HEK293T (cell line): ENCODE data around the gene NMUR1.

ENCODE experiments used
- BHLHE40 ChIP-seq: fragments of 450-650 bp; IDR thresholded peaks from 2 replicates; pipeline ENCODE4 v1.6.1; 2016; ENCODE audit warnings: mild to moderate bottlenecking, moderate library complexity, borderline replicate concordance
- CTBP1 ChIP-seq: fragments of 450-650 bp; IDR thresholded peaks from 2 replicates; pipeline ENCODE4 v1.6.1; 2016; ENCODE audit warnings: borderline replicate concordance
- ELF4 ChIP-seq: fragments of 450-650 bp; IDR thresholded peaks from 2 replicates; pipeline ENCODE4 v1.6.1; 2017; ENCODE audit warnings: antibody characterized with exemption
- FOXM1 ChIP-seq: fragments of 450-650 bp; IDR thresholded peaks from 2 replicates; pipeline ENCODE4 v1.6.1; 2017; ENCODE audit warnings: mild to moderate bottlenecking, borderline replicate concordance
- L3MBTL2 ChIP-seq: fragments of 450-650 bp; conservative IDR thresholded peaks from 2 replicates; pipeline ENCODE4 v1.6.1; 2016; ENCODE audit warnings: mild to moderate bottlenecking
- SP1 ChIP-seq: fragments of 450-650 bp; IDR thresholded peaks from 2 replicates; pipeline ENCODE4 v1.6.1; 2017
- ZNF384 ChIP-seq: fragments of 450-650 bp; IDR thresholded peaks from 2 replicates; pipeline ENCODE4 v1.6.1; 2016

DNA sequence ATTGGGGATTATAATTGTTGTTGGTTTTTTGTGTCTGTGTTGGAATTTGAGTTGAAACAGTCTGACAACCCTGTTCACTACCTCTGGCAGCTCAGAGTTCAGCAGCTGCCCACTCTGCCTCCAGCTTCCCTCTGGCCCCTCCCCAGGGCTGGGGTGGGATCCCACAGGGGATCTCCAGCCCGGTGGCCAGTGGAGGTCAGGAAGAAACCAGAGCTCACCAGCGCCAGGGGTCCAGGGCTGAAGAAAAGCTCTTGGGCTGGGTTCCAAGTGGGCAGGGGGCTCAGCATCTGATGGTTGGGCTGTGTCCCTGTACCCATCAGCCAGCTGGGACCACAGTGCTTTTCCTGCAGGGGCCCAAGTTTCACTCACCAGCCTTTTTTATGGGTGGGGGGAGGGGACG lies 49.5 kb downstream of the NMUR1 start:
- TF ChIP-seq FOXM1: no peak
- TF ChIP-seq ELF4: no peak
- no peak for TF ChIP-seq BHLHE40
- TF ChIP-seq ZNF384: no peak
- TF ChIP-seq SP1: no peak
- no peak for TF ChIP-seq CTBP1
- no peak for TF ChIP-seq L3MBTL2
